H1 (cell line): ENCODE measurements around the gene COMT. TPM values are rescaled to one million over a fixed set of nuclear protein-coding genes. Genes with fewer than 3 reads are reported as not detected.

Experiments used
- CTCF ChIA-PET: fragments of 300-600 bp; sonication (Branson Sonifier 250); formaldehyde crosslinking; loops from one replicate; lab custom pipeline; 2021; ENCODE audit not compliant: partially characterized antibody; lab: Charles Lee
- POLR2A ChIA-PET: fragments of 300-600 bp; sonication (Branson Sonifier 250); formaldehyde crosslinking; loops from one replicate; lab custom pipeline; 2021; ENCODE audit warnings: inconsistent platforms; ENCODE audit not compliant: partially characterized antibody; lab: Charles Lee
- DNase-seq, 2 experiments: peaks; one replicate each; pipeline versions ENCODE4 v3.0.0 to v3.0.0-alpha.2; 2010 to 2022; ENCODE audit warnings: low spot score in 2 of 2, low read depth in 1 of 2, mixed read lengths in 1 of 2
- FAIRE-seq: peaks from 2 replicates; lab custom pipeline; 2011; peaks lifted over from hg19 to GRCh38; lab: Jason Lieb, UNC
- H2AFZ ChIP-seq: 2 replicates; pipeline ENCODE4 v1.8.1; 2012; ENCODE audit warnings: low read length, inconsistent platforms
- H2AK5ac ChIP-seq: 2 replicates; pipeline ENCODE4 v1.6.1; 2013; ENCODE audit warnings: low read depth, low read length
- H2BK120ac ChIP-seq: replicated peaks from 2 replicates; pipeline ENCODE3; 2013; ENCODE audit warnings: low read depth, low read length, inconsistent platforms
- H2BK12ac ChIP-seq: 2 replicates; pipeline ENCODE4 v1.6.1; 2013; ENCODE audit warnings: low read depth, low read length
- H2BK15ac ChIP-seq: 2 replicates; pipeline ENCODE4 v1.6.1; 2013; ENCODE audit warnings: low read length
- H2BK20ac ChIP-seq: 2 replicates; pipeline ENCODE4 v1.6.1; 2013; ENCODE audit warnings: low read length
- H2BK5ac ChIP-seq: 2 replicates; pipeline ENCODE4 v1.6.1; 2013; ENCODE audit warnings: low read depth, low read length
- H3K14ac ChIP-seq: 2 replicates; pipeline ENCODE4 v1.6.1; 2013; ENCODE audit warnings: inconsistent platforms; ENCODE audit not compliant: insufficient read length
- H3K18ac ChIP-seq: 2 replicates; pipeline ENCODE4 v1.6.1; 2013; ENCODE audit warnings: low read length; ENCODE audit errors: extremely low read depth
- H3K23ac ChIP-seq: 2 replicates; pipeline ENCODE4 v1.6.1; 2013; ENCODE audit warnings: inconsistent platforms; ENCODE audit not compliant: insufficient read length
- H3K23me2 ChIP-seq: 2 replicates; pipeline ENCODE4 v1.6.1; 2013; ENCODE audit warnings: low read depth, low read length
- H3K27ac ChIP-seq: 2 replicates; pipeline ENCODE4 v1.6.1; 2011; ENCODE audit warnings: low read depth, low read length, inconsistent platforms
- H3K27me3 ChIP-seq, 4 experiments: replicated peaks in 1 of 4; 1 replicate in 1 of 4; 2 replicates in 3 of 4; pipeline versions ENCODE4 v1.6.1 to v1.8.1; 2011 to 2013; ENCODE audit warnings: low read length in 3 of 4, mild to moderate bottlenecking in 3 of 4, inconsistent platforms in 2 of 4, mixed read lengths in 2 of 4, moderate library complexity in 1 of 4; ENCODE audit not compliant: control insufficient read depth in 3 of 4, insufficient read depth in 3 of 4; ENCODE audit errors: extremely low read depth in 1 of 4
- H3K36me3 ChIP-seq, 4 experiments: 2 replicates each; pipeline versions ENCODE4 v1.6.1 to v1.8.1; 2011 to 2013; ENCODE audit warnings: mild to moderate bottlenecking in 4 of 4, low read length in 3 of 4, moderate library complexity in 2 of 4, control low read depth in 1 of 4, inconsistent platforms in 1 of 4; ENCODE audit not compliant: insufficient read depth in 4 of 4, control insufficient read depth in 2 of 4
- H3K4ac ChIP-seq: replicated peaks from 2 replicates; pipeline ENCODE3; 2013; ENCODE audit warnings: low read length, low read depth, mixed read lengths, inconsistent platforms; ENCODE audit not compliant: insufficient read length
- H3K4me1 ChIP-seq, 4 experiments: replicated peaks in 1 of 4; 1 replicate in 1 of 4; 2 replicates in 3 of 4; pipeline versions ENCODE4 v1.6.1 to v1.8.1; 2011 to 2013; ENCODE audit warnings: low read length in 3 of 4, inconsistent platforms in 2 of 4, mixed read lengths in 1 of 4; ENCODE audit not compliant: insufficient read depth in 4 of 4, control insufficient read depth in 3 of 4
- H3K4me2 ChIP-seq, 2 experiments: 2 replicates each; pipeline versions ENCODE4 v1.6.1 to v1.8.1; 2011 to 2013; ENCODE audit warnings: low read depth in 2 of 2, low read length in 2 of 2, control low read depth in 1 of 2, inconsistent platforms in 1 of 2, mild to moderate bottlenecking in 1 of 2; ENCODE audit not compliant: insufficient read depth in 1 of 2
- H3K4me3 ChIP-seq, 4 experiments: fragments of 200-600, 300-600 bp in 1 of 4; sonication (generic), shearing (Covaris generic), sonication (Bioruptor Twin) in 1 of 4; 2 replicates each; pipeline versions ENCODE4 v1.5.1 to v1.8.1; 2011 to 2016; ENCODE audit warnings: low read length in 4 of 4, low read depth in 3 of 4, control low read depth in 2 of 4, inconsistent platforms in 2 of 4, mild to moderate bottlenecking in 2 of 4, mixed read lengths in 1 of 4, moderate library complexity in 1 of 4; ENCODE audit not compliant: insufficient read depth in 2 of 4; ENCODE audit errors: extremely low read depth in 1 of 4
- H3K56ac ChIP-seq: replicated peaks from 2 replicates; pipeline ENCODE3; 2013; ENCODE audit warnings: low read depth, mild to moderate bottlenecking, mixed read lengths, low read length, inconsistent platforms; ENCODE audit not compliant: insufficient read length
- H3K79me1 ChIP-seq: 2 replicates; pipeline ENCODE4 v1.6.1; 2013; ENCODE audit warnings: low read depth, low read length, control low read depth
- H3K79me2 ChIP-seq, 2 experiments: 2 replicates each; pipeline versions ENCODE4 v1.6.1 to v1.8.1; 2012 to 2013; ENCODE audit warnings: low read length in 2 of 2, mild to moderate bottlenecking in 2 of 2, inconsistent platforms in 1 of 2; ENCODE audit not compliant: insufficient read depth in 2 of 2, control insufficient read depth in 1 of 2
- H3K9ac ChIP-seq, 4 experiments: replicated peaks in 1 of 4; 1 replicate in 1 of 4; 2 replicates in 3 of 4; pipeline versions ENCODE4 v1.6.1 to v1.8.1; 2011 to 2013; ENCODE audit warnings: low read depth in 3 of 4, low read length in 3 of 4, control low read depth in 2 of 4, mild to moderate bottlenecking in 2 of 4, moderate library complexity in 2 of 4, inconsistent platforms in 1 of 4; ENCODE audit errors: extremely low read depth in 1 of 4
- H3K9me3 ChIP-seq, 2 experiments: 2 replicates each; pipeline versions ENCODE4 v1.6.1 to v1.8.1; 2012 to 2013; ENCODE audit warnings: mild to moderate bottlenecking in 2 of 2, moderate library complexity in 2 of 2, control low read depth in 1 of 2, inconsistent platforms in 1 of 2, low read depth in 1 of 2, low read length in 1 of 2, mixed read lengths in 1 of 2; ENCODE audit not compliant: insufficient read depth in 2 of 2
- H4K20me1 ChIP-seq, 2 experiments: replicated peaks in 1 of 2; 2 replicates each; pipeline versions ENCODE3 to v1.8.1; 2011 to 2013; ENCODE audit warnings: inconsistent platforms in 2 of 2, low read length in 2 of 2, mild to moderate bottlenecking in 1 of 2; ENCODE audit not compliant: insufficient read depth in 2 of 2, control insufficient read depth in 1 of 2
- H4K5ac ChIP-seq: 2 replicates; pipeline ENCODE4 v1.6.1; 2013; ENCODE audit warnings: low read length, low read depth, mixed read lengths, inconsistent platforms; ENCODE audit not compliant: insufficient read length
- H4K8ac ChIP-seq: 2 replicates; pipeline ENCODE4 v1.8.0; 2013; ENCODE audit warnings: mild to moderate bottlenecking, moderate library complexity, low read length, inconsistent platforms; ENCODE audit not compliant: insufficient read depth; ENCODE audit errors: extremely low read depth
- H4K91ac ChIP-seq: replicated peaks from 2 replicates; pipeline ENCODE3; 2013; ENCODE audit warnings: low read length, mixed read lengths, inconsistent platforms; ENCODE audit not compliant: insufficient read length
- RBBP5 ChIP-seq: IDR thresholded peaks from 2 replicates; pipeline ENCODE4 v1.7.1; 2012; ENCODE audit warnings: low read depth, mild to moderate bottlenecking, inconsistent platforms, low read length, moderate library complexity, borderline replicate concordance
- WGBS, 2 experiments: shearing (Covaris generic) in 1 of 2; methylation state at CpG; one replicate each; pipeline versions ENCODE4 v1.1.6 to v1.1.7; 2013 to 2015; ENCODE audit warnings: low lambda C conversion rate in 2 of 2, mixed read lengths in 2 of 2, inconsistent platforms in 1 of 2, low coverage in 1 of 2, missing lambda C conversion rate in 1 of 2; ENCODE audit not compliant: insufficient replicate concordance in 2 of 2, insufficient coverage in 1 of 2, insufficient read length in 1 of 2; ENCODE audit errors: extremely low coverage in 1 of 2, missing lambda C conversion rate in 1 of 2; 5-methylcytosine and 5-hydroxymethylcytosine counted together
- polyA plus RNA-seq, 7 experiments: library from polyadenylated mRNA; depleted of rRNA in 3 of 7; stranded (reverse) in 5 of 7; unstranded in 2 of 7; fragments of >200 nt in 5 of 7; fragments of 200-250 nt in 2 of 7; gene quantifications; 1 replicate in 5 of 7; 2 replicates in 1 of 7; 4 replicates in 1 of 7; pipeline versions ENCODE4 v1.2.1 to v1.2.3, GENCODE V29; 2011 to 2013; ENCODE audit warnings: missing spikeins in 2 of 7, mixed read lengths in 2 of 7
- total RNA-seq: library from RNA; stranded (reverse); fragmentation: NEBNext Ultra II Directional; extraction: Animal tissue kit (Norgen Biotek cat#: 25700); gene quantifications from 2 replicates; pipeline ENCODE4 v1.2.1, GENCODE V29; 2021

The COMT gene
- total and polyA plus RNA-seq, 2 of the 8 experiments (the other 6 are each of a cell fraction or from before 2014, with no cell fraction given), result 15.2 to 33.7 TPM

- ChIA-PET CTCF (interaction anchor here (1.2 to 16.2 kb wide), 4 partner anchors 15 to 50 kb away, joined by 3 to 369 read pairs (median 32); no protein-coding TSS in a partner anchor), POLR2A (interaction anchor here (0.8 to 1.3 kb wide), 5 partner anchors 45 to 159 kb away, joined by 3 to 4 read pairs (median 3); no protein-coding TSS in a partner anchor)
- Histone ChIP-seq H3K23ac (no peak overlapping the region), H3K23me2 (no peaks in the 10 kb centered on the region), H3K36me3 (peaks cover 3 to 18% (median 12%) of the 10 kb centered on the region in 4 experiments; a peak in 6 of 8 replicates), H3K27ac (no peak overlapping the region), H2BK12ac (no peak overlapping the region), H3K9me3 (no peaks in the 10 kb centered on the region), H3K18ac (no peak overlapping the region), H3K27me3 (no peaks in the 10 kb centered on the region), H2BK15ac (no peak overlapping the region), H2AK5ac (no peak overlapping the region), H3K4me2 (no peak overlapping the region), H3K4ac (no peak overlapping the region), H2AFZ (no peak overlapping the region), H3K79me1 (no peaks in the 10 kb centered on the region), H4K91ac (no peak overlapping the region), H3K56ac (no peak overlapping the region), H3K4me3 (no peak overlapping the region), H3K14ac (no peak overlapping the region), H4K8ac (no peak overlapping the region), H2BK20ac (no peak overlapping the region), H2BK5ac (no peak overlapping the region; the same call in 1 of the 2 replicates), H2BK120ac (no peak overlapping the region), H4K5ac (no peak overlapping the region), H3K9ac (no peak overlapping the region), H3K79me2 (no peaks in the 10 kb centered on the region), H4K20me1 (peaks cover 5 to 6% of the 10 kb centered on the region in 2 experiments), H3K4me1 (peaks cover 0 to 2% (median 1%) of the 10 kb centered on the region in 4 experiments; a peak in 5 of 7 replicates)
- WGBS, 2 experiments, result 93% methylated on average over 18 of the region's 18 CpGs; no CpG with 5 or more reads in 1 of the 2 experiments
- FAIRE-seq (no peak), DNase-seq (no peak)
- no peak for TF ChIP-seq RBBP5
These were observed 26.9 kb downstream of the COMT start for GRCh38 chr22:19968450-19968891.
